ENCODE results near the gene METAP2.
A peak's percentile ranks its signal among the peaks of the same experiment; 100 is the strongest.

The METAP2 gene

GRCh38 chr12:95473231-95473883 lies 595 bp upstream of the METAP2 start:
- no peaks in the 10 kb centered on the region for H3K9me3 ChIP-seq (ENCODE audit: insufficient read depth, low read length)
- H3K4me3 ChIP-seq (ENCODE audit: insufficient read depth, low read length, poor library complexity, severe bottlenecking), result peak overlapping the region; percentile 76
- H3K9me2 ChIP-seq (replicated peaks; ENCODE audit: insufficient read depth, low read length), result no peaks in the 10 kb centered on the region
- peak overlapping the region; percentile 99 for H3K9ac ChIP-seq (ENCODE audit: low read length)
- TF ChIP-seq, protein P1, sequence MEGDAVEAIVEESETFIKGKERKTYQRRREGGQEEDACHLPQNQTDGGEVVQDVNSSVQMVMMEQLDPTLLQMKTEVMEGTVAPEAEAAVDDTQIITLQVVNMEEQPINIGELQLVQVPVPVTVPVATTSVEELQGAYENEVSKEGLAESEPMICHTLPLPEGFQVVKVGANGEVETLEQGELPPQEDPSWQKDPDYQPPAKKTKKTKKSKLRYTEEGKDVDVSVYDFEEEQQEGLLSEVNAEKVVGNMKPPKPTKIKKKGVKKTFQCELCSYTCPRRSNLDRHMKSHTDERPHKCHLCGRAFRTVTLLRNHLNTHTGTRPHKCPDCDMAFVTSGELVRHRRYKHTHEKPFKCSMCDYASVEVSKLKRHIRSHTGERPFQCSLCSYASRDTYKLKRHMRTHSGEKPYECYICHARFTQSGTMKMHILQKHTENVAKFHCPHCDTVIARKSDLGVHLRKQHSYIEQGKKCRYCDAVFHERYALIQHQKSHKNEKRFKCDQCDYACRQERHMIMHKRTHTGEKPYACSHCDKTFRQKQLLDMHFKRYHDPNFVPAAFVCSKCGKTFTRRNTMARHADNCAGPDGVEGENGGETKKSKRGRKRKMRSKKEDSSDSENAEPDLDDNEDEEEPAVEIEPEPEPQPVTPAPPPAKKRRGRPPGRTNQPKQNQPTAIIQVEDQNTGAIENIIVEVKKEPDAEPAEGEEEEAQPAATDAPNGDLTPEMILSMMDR (IDR thresholded peaks at IDR 0.05; ENCODE audit: insufficient read depth, low read length, poor library complexity, severe bottlenecking), result no peak
- no peak for TF ChIP-seq EZH2phosphoT487 (conservative IDR thresholded peaks at IDR 0.05; ENCODE audit: low read length)
- H2AFZ ChIP-seq (ENCODE audit: low read depth, low read length, severe bottlenecking), result peak overlapping the region; percentile 93
- no peaks in the 10 kb centered on the region for H3F3A ChIP-seq (ENCODE audit: insufficient read depth)
- H3K36me3 ChIP-seq (ENCODE audit: low read length), result peaks cover 14% of the 10 kb centered on the region
- H3K4me2 ChIP-seq (ENCODE audit: low read depth, low read length, poor library complexity, severe bottlenecking), result peak overlapping the region; percentile 95
- peaks cover 4% of the 10 kb centered on the region; the same call in 1 of the 2 replicates for H4K20me1 ChIP-seq (ENCODE audit: low read depth, low read length)
- peak overlapping the region; percentile 67 for H3K27ac ChIP-seq (ENCODE audit: low read depth, low read length)
- peaks cover 49% of the 10 kb centered on the region for H3K79me2 ChIP-seq (ENCODE audit: insufficient read depth, low read length)
- no peaks in the 10 kb centered on the region for H3K27me3 ChIP-seq (ENCODE audit: low read length)

DNA sequence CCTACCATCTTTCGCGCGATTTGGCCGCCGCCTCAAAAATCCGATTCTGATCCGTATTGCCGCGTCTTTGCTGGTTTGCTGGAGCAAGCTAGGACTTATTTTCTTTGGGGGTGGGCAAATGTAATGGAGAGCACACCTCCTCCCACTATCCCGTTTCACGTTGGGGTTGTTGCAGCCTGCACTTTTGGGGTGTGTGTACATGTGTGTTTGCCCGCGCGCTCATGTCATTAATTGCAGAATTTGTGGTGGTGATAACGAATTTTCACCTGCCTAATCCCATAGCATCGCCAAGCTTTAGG lies 657 bp downstream of the METAP2 start:
- no peak for TF ChIP-seq EZH2phosphoT487 (conservative IDR thresholded peaks at IDR 0.05; ENCODE audit: low read length)
- TF ChIP-seq, protein P1 (IDR thresholded peaks at IDR 0.05; ENCODE audit: insufficient read depth, low read length, poor library complexity, severe bottlenecking), result no peak
- peaks cover 14% of the 10 kb centered on the region for H3K36me3 ChIP-seq (ENCODE audit: low read length)
- H3K27ac ChIP-seq (ENCODE audit: low read depth, low read length), result peak overlapping the region; percentile 67

GRCh38 chr12:95480230-95480629 lies 6.3 kb downstream of the METAP2 start:
- no peak for TF ChIP-seq EZH2phosphoT487 (conservative IDR thresholded peaks at IDR 0.05; ENCODE audit: low read length)
- TF ChIP-seq, protein P1 (IDR thresholded peaks at IDR 0.05; ENCODE audit: insufficient read depth, low read length, poor library complexity, severe bottlenecking), result no peak
- H3K27me3 ChIP-seq (ENCODE audit: low read length), result no peaks in the 10 kb centered on the region
- no peak overlapping the region for H3K4me3 ChIP-seq (ENCODE audit: insufficient read depth, low read length, poor library complexity, severe bottlenecking)
- no peak overlapping the region for H3K9ac ChIP-seq (ENCODE audit: low read length)
- H3K27ac ChIP-seq (ENCODE audit: low read depth, low read length), result no peak overlapping the region
- H3K9me2 ChIP-seq (replicated peaks; ENCODE audit: insufficient read depth, low read length), result no peaks in the 10 kb centered on the region
- H3K79me2 ChIP-seq (ENCODE audit: insufficient read depth, low read length), result peaks cover 94% of the 10 kb centered on the region
- H3K36me3 ChIP-seq (ENCODE audit: low read length), result peaks cover 34% of the 10 kb centered on the region
- no peak overlapping the region for H3K4me2 ChIP-seq (ENCODE audit: low read depth, low read length, poor library complexity, severe bottlenecking)
- H3F3A ChIP-seq (ENCODE audit: insufficient read depth), result peaks cover 3% of the 10 kb centered on the region; the same call in 1 of the 2 replicates
- peaks cover 8% of the 10 kb centered on the region; the same call in 1 of the 2 replicates for H4K20me1 ChIP-seq (ENCODE audit: low read depth, low read length)
- no peak overlapping the region for H2AFZ ChIP-seq (ENCODE audit: low read depth, low read length, severe bottlenecking)
- no peaks in the 10 kb centered on the region for H3K9me3 ChIP-seq (ENCODE audit: insufficient read depth, low read length)

More for the DNA sequence above, 657 bp downstream of the METAP2 start:
- Histone ChIP-seq H3K9me2 (replicated peaks; ENCODE audit: insufficient read depth, low read length) (no peaks in the 10 kb centered on the region), H2AFZ (ENCODE audit: low read depth, low read length, severe bottlenecking) (peak overlapping the region; percentile 93), H3F3A (ENCODE audit: insufficient read depth) (no peaks in the 10 kb centered on the region), H3K9me3 (ENCODE audit: insufficient read depth, low read length) (no peaks in the 10 kb centered on the region), H3K9ac (ENCODE audit: low read length) (peak overlapping the region; percentile 99), H3K4me3 (ENCODE audit: insufficient read depth, low read length, poor library complexity, severe bottlenecking) (peak overlapping the region; percentile 76), H3K4me2 (ENCODE audit: low read depth, low read length, poor library complexity, severe bottlenecking) (peak overlapping the region; percentile 95), H3K27me3 (ENCODE audit: low read length) (no peaks in the 10 kb centered on the region), H4K20me1 (ENCODE audit: low read depth, low read length) (peaks cover 4% of the 10 kb centered on the region; the same call in 1 of the 2 replicates), H3K79me2 (ENCODE audit: insufficient read depth, low read length) (peaks cover 61% of the 10 kb centered on the region)
